MM.1S (cell line): ENCODE results near the gene ADCK2.
A peak's percentile ranks its signal among the peaks of the same experiment; 100 is the strongest.
"Not testable (repeated sequence)": the region's sequence is repeated elsewhere in the genome, so short reads cannot be mapped to it uniquely, and the experiment has no call there.

Experiments
- DNase-seq: peaks from one replicate; pipeline ENCODE4 v3.0.0-alpha.2; 2015
- H2AFZ ChIP-seq: fragments of 300-600 bp; sonication (generic); 2 replicates; pipeline ENCODE4 v1.6.0; 2016; ENCODE audit warnings: antibody characterized with exemption, low read length
- H3F3A ChIP-seq: fragments of 300-600 bp; sonication (generic); 2 replicates; pipeline ENCODE4 v1.6.1; 2016; ENCODE audit warnings: mild to moderate bottlenecking, antibody characterized with exemption, low read length, moderate library complexity, mixed read lengths; ENCODE audit not compliant: insufficient read depth
- H3K27ac ChIP-seq: fragments of 300-600 bp; sonication (generic); 2 replicates; pipeline ENCODE4 v1.5.1; 2016; ENCODE audit warnings: mild to moderate bottlenecking, low read length
- H3K27me3 ChIP-seq: fragments of 300-600 bp; sonication (generic); replicated peaks from 2 replicates; pipeline ENCODE4 v1.6.0; 2016; ENCODE audit warnings: low read length; ENCODE audit not compliant: insufficient read depth
- H3K36me3 ChIP-seq: fragments of 300-600 bp; sonication (generic); replicated peaks from 2 replicates; pipeline ENCODE4 v1.6.1; 2016; ENCODE audit warnings: mild to moderate bottlenecking, low read length, mixed read lengths; ENCODE audit not compliant: insufficient read depth
- H3K4me1 ChIP-seq: fragments of 300-600 bp; sonication (generic); 2 replicates; pipeline ENCODE4 v1.6.1; 2016; ENCODE audit warnings: low read length, mixed read lengths
- H3K4me2 ChIP-seq: fragments of 300-600 bp; sonication (generic); 2 replicates; pipeline ENCODE4 v1.6.0; 2016; ENCODE audit warnings: low read depth, low read length
- H3K4me3 ChIP-seq: fragments of 300-600 bp; sonication (generic); 2 replicates; pipeline ENCODE4 v1.5.1; 2016; ENCODE audit warnings: low read length, mixed read lengths
- H3K79me2 ChIP-seq: fragments of 300-600 bp; sonication (generic); 2 replicates; pipeline ENCODE4 v1.6.1; 2016; ENCODE audit warnings: mixed run types, low read length, mixed read lengths
- H3K9ac ChIP-seq: fragments of 300-600 bp; sonication (generic); 2 replicates; pipeline ENCODE4 v1.6.1; 2016; ENCODE audit warnings: low read length, mixed read lengths
- H3K9me2 ChIP-seq: fragments of 300-600 bp; sonication (generic); replicated peaks from 2 replicates; pipeline ENCODE4 v1.6.1; 2016; ENCODE audit warnings: mild to moderate bottlenecking, low read length, mixed read lengths; ENCODE audit not compliant: insufficient read depth
- H3K9me3 ChIP-seq: fragments of 300-600 bp; sonication (generic); replicated peaks from 2 replicates; pipeline ENCODE4 v1.6.1; 2016; ENCODE audit warnings: mild to moderate bottlenecking, low read length, mixed read lengths; ENCODE audit not compliant: insufficient read depth
- H4K20me1 ChIP-seq: fragments of 300-600 bp; sonication (generic); 2 replicates; pipeline ENCODE4 v1.6.1; 2016; ENCODE audit warnings: mild to moderate bottlenecking, low read length, moderate library complexity, mixed read lengths; ENCODE audit not compliant: insufficient read depth
- EZH2 ChIP-seq: fragments of 300-600 bp; sonication (generic); optimal IDR thresholded peaks from 2 replicates; pipeline ENCODE3; 2017; ENCODE audit warnings: low read depth, mild to moderate bottlenecking, antibody characterized with exemption, low read length, mixed read lengths
- EZH2phosphoT487 ChIP-seq: fragments of 300-600 bp; sonication (generic); IDR thresholded peaks from 2 replicates; pipeline ENCODE4 v1.6.1; 2018; ENCODE audit warnings: antibody characterized with exemption, low read length
- TF ChIP-seq, protein P1 (sequence below): fragments of 300-600 bp; sonication (generic); IDR thresholded peaks from 2 replicates; pipeline ENCODE4 v1.5.1; 2016; ENCODE audit warnings: antibody characterized with exemption, low read length, mixed read lengths

The ADCK2 gene

GRCh38 chr7:140675726-140676125 lies 3.0 kb downstream of the ADCK2 start:
- TF ChIP-seq EZH2 = no peak
- Histone ChIP-seq H3K9me3 (no peaks in the 10 kb centered on the region), H3K4me3 (no peak overlapping the region), H4K20me1 (no peaks in the 10 kb centered on the region), H3K9ac (no peak overlapping the region), H3K79me2 (no peaks in the 10 kb centered on the region), H3K27ac (peak overlapping the region; percentile 42; the same call in 1 of the 2 replicates), H2AFZ (no peak overlapping the region), H3K27me3 (no peaks in the 10 kb centered on the region), H3K4me2 (peak overlapping the region; percentile 53), H3K4me1 (peaks cover 38% of the 10 kb centered on the region), H3K36me3 (no peaks in the 10 kb centered on the region), H3F3A (peaks cover 28% of the 10 kb centered on the region), H3K9me2 (no peaks in the 10 kb centered on the region)
- DNase-seq = no peak

DNA sequence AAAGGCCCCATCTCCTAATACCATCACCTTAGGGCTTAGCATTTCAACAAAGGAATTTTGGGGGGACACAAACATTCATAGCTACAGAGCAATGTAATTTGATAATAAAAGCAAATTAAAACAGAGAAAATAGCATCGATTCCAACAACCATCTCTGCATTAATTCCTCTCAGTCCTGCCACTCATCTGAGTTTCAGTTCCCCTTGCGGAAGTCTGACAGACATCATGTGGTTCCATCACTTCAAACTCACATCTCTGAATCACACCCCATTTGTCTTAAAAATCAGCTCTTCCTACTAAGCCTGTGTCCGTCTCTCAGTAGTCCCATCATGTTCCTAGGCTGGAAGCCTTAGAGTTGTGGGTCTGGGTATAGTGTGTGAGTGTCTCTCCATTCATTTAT lies 3.6 kb downstream of the ADCK2 start:
- H2AFZ ChIP-seq = no peak overlapping the region
- H3K9ac ChIP-seq = no peak overlapping the region
- H3K36me3 ChIP-seq = no peaks in the 10 kb centered on the region
- peaks cover 28% of the 10 kb centered on the region for H3F3A ChIP-seq
- no peaks in the 10 kb centered on the region for H3K9me3 ChIP-seq
- TF ChIP-seq, protein P1, sequence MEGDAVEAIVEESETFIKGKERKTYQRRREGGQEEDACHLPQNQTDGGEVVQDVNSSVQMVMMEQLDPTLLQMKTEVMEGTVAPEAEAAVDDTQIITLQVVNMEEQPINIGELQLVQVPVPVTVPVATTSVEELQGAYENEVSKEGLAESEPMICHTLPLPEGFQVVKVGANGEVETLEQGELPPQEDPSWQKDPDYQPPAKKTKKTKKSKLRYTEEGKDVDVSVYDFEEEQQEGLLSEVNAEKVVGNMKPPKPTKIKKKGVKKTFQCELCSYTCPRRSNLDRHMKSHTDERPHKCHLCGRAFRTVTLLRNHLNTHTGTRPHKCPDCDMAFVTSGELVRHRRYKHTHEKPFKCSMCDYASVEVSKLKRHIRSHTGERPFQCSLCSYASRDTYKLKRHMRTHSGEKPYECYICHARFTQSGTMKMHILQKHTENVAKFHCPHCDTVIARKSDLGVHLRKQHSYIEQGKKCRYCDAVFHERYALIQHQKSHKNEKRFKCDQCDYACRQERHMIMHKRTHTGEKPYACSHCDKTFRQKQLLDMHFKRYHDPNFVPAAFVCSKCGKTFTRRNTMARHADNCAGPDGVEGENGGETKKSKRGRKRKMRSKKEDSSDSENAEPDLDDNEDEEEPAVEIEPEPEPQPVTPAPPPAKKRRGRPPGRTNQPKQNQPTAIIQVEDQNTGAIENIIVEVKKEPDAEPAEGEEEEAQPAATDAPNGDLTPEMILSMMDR = no peak
- TF ChIP-seq EZH2phosphoT487 (no peak), EZH2 (no peak)
- no peaks in the 10 kb centered on the region for H4K20me1 ChIP-seq
- H3K79me2 ChIP-seq = no peaks in the 10 kb centered on the region
- H3K27ac ChIP-seq = peak overlapping the region; percentile 42; the same call in 1 of the 2 replicates
- peaks cover 38% of the 10 kb centered on the region for H3K4me1 ChIP-seq
- H3K27me3 ChIP-seq = no peaks in the 10 kb centered on the region
- peak overlapping the region; percentile 53 for H3K4me2 ChIP-seq
- peak; percentile 67 for DNase-seq
- no peak overlapping the region for H3K4me3 ChIP-seq
- H3K9me2 ChIP-seq = no peaks in the 10 kb centered on the region

DNA sequence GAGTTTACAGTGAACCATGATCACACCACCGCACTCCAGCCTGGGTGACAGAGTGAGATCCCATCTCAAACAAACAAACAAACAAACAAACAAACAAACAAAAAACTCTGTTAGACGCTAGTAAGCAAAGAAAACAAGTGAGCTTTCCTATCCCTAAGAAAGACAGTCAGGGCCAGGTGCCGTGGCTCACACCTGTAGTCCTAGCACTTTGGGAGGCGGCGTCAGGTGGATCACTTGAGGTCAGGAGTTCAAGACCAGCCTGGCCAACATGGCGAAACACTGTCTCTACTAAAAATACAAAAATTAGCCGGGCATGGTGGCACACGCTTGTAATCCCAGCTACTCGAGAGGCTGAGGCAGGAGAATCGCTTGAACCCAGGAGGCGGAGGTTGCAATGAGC lies 4.2 kb downstream of the ADCK2 start:
- not testable (repeated sequence) for H4K20me1 ChIP-seq, H3K36me3 ChIP-seq, H3K4me3 ChIP-seq, H3K9me3 ChIP-seq, H3K27me3 ChIP-seq, H3K9me2 ChIP-seq, H3K27ac ChIP-seq, DNase-seq, H3K79me2 ChIP-seq, H2AFZ ChIP-seq, H3K9ac ChIP-seq
- Histone ChIP-seq H3F3A (peaks cover 28% of the 10 kb centered on the region), H3K4me1 (peaks cover 38% of the 10 kb centered on the region), H3K4me2 (0 out of 2 replicates have a peak overlapping the region, but pooled peaks have one; percentile 53)

- Histone ChIP-seq H3K36me3 (no peaks in the 10 kb centered on the region), H3K9ac (no peak overlapping the region), H3K9me3 (no peaks in the 10 kb centered on the region), H3K4me1 (peaks cover 33% of the 10 kb centered on the region), H3K27me3 (no peaks in the 10 kb centered on the region), H3K4me3 (no peak overlapping the region), H3F3A (peaks cover 28% of the 10 kb centered on the region), H3K79me2 (no peaks in the 10 kb centered on the region), H3K27ac (no peak overlapping the region), H2AFZ (no peak overlapping the region), H3K4me2 (no peak overlapping the region), H3K9me2 (no peaks in the 10 kb centered on the region), H4K20me1 (no peaks in the 10 kb centered on the region)
- TF ChIP-seq, protein P1 = no peak
- TF ChIP-seq EZH2 (no peak), EZH2phosphoT487 (no peak)
- DNase-seq = no peak
Measured at GRCh38 chr7:140677496-140677895, 4.8 kb downstream of the ADCK2 start.
